ENCODE results near the gene KSR1.

DNA sequence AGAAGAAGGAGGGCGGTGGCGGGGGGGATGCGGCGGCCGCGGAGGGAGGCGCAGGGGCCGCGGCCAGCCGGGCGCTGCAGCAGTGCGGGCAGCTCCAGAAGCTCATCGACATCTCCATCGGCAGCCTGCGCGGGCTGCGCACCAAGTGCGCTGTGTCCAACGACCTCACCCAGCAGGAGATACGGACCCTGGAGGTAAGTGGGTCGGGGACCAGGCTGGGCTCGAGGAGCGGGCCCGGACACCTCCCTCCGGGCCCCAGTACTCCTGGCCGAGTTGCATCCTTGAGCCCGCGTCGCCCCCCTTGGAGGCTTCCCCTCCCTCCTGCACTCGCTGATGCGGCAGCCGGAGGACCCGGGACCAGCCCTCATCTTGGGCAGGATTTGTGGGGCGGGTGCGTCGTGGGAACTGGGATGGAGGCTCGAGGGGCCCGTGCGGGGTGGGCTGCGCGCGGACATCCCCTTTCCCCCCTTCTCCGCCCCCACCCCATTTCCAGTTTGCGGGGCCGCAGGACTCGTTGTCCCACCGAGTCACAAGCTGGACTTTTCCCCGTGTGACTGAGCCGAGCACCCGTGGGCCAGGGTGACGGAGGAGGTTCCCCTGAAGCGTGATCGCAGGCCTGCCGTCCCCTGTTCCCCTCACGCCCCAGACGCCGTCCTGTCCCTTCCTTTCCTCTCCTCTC, 572 bp downstream of the KSR1 start:
- TF ChIP-seq, protein P1, sequence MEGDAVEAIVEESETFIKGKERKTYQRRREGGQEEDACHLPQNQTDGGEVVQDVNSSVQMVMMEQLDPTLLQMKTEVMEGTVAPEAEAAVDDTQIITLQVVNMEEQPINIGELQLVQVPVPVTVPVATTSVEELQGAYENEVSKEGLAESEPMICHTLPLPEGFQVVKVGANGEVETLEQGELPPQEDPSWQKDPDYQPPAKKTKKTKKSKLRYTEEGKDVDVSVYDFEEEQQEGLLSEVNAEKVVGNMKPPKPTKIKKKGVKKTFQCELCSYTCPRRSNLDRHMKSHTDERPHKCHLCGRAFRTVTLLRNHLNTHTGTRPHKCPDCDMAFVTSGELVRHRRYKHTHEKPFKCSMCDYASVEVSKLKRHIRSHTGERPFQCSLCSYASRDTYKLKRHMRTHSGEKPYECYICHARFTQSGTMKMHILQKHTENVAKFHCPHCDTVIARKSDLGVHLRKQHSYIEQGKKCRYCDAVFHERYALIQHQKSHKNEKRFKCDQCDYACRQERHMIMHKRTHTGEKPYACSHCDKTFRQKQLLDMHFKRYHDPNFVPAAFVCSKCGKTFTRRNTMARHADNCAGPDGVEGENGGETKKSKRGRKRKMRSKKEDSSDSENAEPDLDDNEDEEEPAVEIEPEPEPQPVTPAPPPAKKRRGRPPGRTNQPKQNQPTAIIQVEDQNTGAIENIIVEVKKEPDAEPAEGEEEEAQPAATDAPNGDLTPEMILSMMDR (IDR thresholded peaks at IDR 0.05): no peak
- no peak for TF ChIP-seq POLR2A (IDR thresholded peaks at IDR 0.05)
